Activated CD4-positive, alpha-beta T cell treated with anti-CD3 and anti-CD28 coated beads, Interleukin-2, amount 10 ng/mL, durations not matched to agents 24 days and 14 days (primary cell): Measurements from ENCODE around the gene COMMD1. TPM values are rescaled to one million over a fixed set of nuclear protein-coding genes. Genes with fewer than 3 reads are reported as not detected.
"Not testable (repeated sequence)": the region's sequence is repeated elsewhere in the genome, so short reads cannot be mapped to it uniquely, and the experiment has no call there.

Source experiments
- DNase-seq: peaks from one replicate; pipeline ENCODE4 v3.0.0; 2022
- H3K27ac Mint-ChIP-seq: one replicate; pipeline ENCODE4 v1.8.0; 2022; ENCODE audit warnings: mild to moderate bottlenecking, mixed read lengths
- H3K27me3 Mint-ChIP-seq: one replicate; pipeline ENCODE4 v1.8.0; 2022; ENCODE audit warnings: mixed read lengths
- H3K36me3 Mint-ChIP-seq: one replicate; pipeline ENCODE4 v1.8.0; 2022; ENCODE audit warnings: low read depth, mild to moderate bottlenecking, mixed read lengths
- H3K4me1 Mint-ChIP-seq: one replicate; pipeline ENCODE4 v1.8.0; 2021; ENCODE audit warnings: mixed read lengths
- H3K4me3 Mint-ChIP-seq: one replicate; pipeline ENCODE4 v1.8.0; 2022; ENCODE audit warnings: mild to moderate bottlenecking, moderate library complexity, mixed read lengths
- H3K9me3 Mint-ChIP-seq: one replicate; pipeline ENCODE4 v1.8.0; 2021; ENCODE audit warnings: mixed read lengths
- intact Hi-C: fragments of 100-400 bp; cut with micrococcal nuclease; formaldehyde crosslinking; loops from one replicate; pipeline ENCODE4 v1.15.1; 2023
- total RNA-seq: library from RNA; stranded (reverse); gene quantifications from 2 replicates; pipeline ENCODE4 v1.2.3, GENCODE V29; 2022

COMMD1 gene
- total RNA-seq, 1 donor from 2014 or later: 27.6 TPM

DNA sequence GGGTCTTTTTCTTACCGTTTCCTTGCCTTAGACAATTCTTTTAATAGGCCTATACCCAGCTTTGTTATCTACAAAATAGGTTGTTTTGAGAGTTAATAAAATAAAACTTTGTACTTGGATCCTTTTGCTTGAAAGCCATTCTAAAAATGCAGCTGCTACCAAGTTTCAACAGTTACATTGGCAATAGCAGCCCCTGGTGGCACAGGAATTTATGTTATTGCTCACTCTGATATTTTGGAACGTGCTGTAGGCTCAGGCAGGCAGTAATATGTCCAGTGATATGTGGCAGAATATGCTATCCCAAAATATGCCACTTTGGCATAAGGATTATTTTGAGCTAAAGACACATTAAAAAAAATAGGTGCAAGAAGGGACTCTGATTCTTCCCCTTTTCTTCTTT lies 6.7 kb upstream of the COMMD1 start:
- H3K27ac Mint-ChIP-seq: no peak overlapping the region
- no peaks in the 10 kb centered on the region for H3K27me3 Mint-ChIP-seq
- no peak overlapping the region for H3K4me3 Mint-ChIP-seq
- H3K9me3 Mint-ChIP-seq: no peaks in the 10 kb centered on the region
- no peaks in the 10 kb centered on the region for H3K36me3 Mint-ChIP-seq
- intact Hi-C loops: no loop called here
- peak; percentile 68 for DNase-seq
- no peaks in the 10 kb centered on the region for H3K4me1 Mint-ChIP-seq

DNA sequence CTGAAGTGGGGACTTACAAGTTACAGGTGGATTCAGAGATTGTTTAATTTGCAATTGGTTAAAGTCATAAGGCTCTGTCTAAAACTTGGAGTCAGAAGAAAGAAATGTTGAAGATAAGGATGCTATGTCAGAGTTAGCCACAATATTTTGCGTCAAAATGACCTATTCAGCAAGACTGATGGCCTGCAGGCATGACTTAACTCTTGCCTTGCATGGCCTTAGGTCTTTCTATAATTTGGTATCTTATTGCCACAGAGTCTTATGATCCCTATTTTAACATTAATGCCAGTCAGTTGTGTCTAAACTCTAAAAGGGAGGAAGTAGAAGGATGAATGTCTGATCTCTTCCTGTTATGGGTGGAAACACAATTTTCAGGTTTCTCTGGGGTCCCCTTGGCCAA lies 5.2 kb upstream of the COMMD1 start:
- Mint-ChIP-seq H3K36me3 (no peaks in the 10 kb centered on the region), H3K9me3 (no peaks in the 10 kb centered on the region), H3K4me3 (no peak overlapping the region), H3K27me3 (no peaks in the 10 kb centered on the region), H3K4me1 (no peaks in the 10 kb centered on the region), H3K27ac (no peak overlapping the region)
- DNase-seq: no peak
- intact Hi-C loops: no loop called here

GRCh38 chr2:61906186-61906470 lies 654 bp downstream of the COMMD1 start:
- H3K27ac Mint-ChIP-seq: peak overlapping the region; percentile 82
- H3K4me1 Mint-ChIP-seq: peaks cover 10% of the 10 kb centered on the region
- H3K9me3 Mint-ChIP-seq: no peaks in the 10 kb centered on the region
- peak overlapping the region; percentile 89 for H3K4me3 Mint-ChIP-seq
- intact Hi-C loops: loop anchor here (5.0 kb wide), 2 partner anchors 291 to 401 kb away; partner anchors contain the start of gene B3GNT2
- DNase-seq: no peak
- H3K27me3 Mint-ChIP-seq: no peaks in the 10 kb centered on the region
- H3K36me3 Mint-ChIP-seq: no peaks in the 10 kb centered on the region

DNA sequence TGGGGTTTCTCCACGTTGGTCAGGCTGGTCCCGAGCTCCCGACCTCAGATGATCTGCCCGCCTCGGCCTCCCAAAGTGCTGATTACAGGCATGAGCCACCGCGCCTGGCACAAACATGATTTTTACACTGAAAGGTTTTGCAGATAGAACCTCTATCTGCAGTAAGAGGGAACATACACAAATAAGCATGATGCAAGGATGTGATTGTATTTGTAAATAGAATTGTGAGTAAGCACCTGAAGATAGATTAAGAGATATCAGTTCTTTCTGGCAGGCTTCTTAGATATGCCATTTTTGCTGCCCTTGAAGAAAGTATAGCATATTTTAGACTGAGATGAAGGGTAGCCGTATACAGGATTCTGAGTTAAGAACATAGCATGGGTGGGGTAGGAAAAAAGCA lies 3.6 kb downstream of the COMMD1 start:
- H3K27ac Mint-ChIP-seq: no peak overlapping the region
- H3K27me3 Mint-ChIP-seq: no peaks in the 10 kb centered on the region
- H3K36me3 Mint-ChIP-seq: no peaks in the 10 kb centered on the region
- peaks cover 10% of the 10 kb centered on the region for H3K4me1 Mint-ChIP-seq
- no peak for DNase-seq
- H3K4me3 Mint-ChIP-seq: no peak overlapping the region
- H3K9me3 Mint-ChIP-seq: no peaks in the 10 kb centered on the region
- intact Hi-C loops: loop anchor here (5.0 kb wide), 2 partner anchors 288 to 398 kb away; partner anchors contain the start of gene B3GNT2

- no peaks in the 10 kb centered on the region for H3K9me3 Mint-ChIP-seq
- DNase-seq: no peak
- H3K4me1 Mint-ChIP-seq: peaks cover 10% of the 10 kb centered on the region
- no peaks in the 10 kb centered on the region for H3K27me3 Mint-ChIP-seq
- intact Hi-C loops: no loop called here
- H3K4me3 Mint-ChIP-seq: no peak overlapping the region
- H3K27ac Mint-ChIP-seq: no peak overlapping the region
- no peaks in the 10 kb centered on the region for H3K36me3 Mint-ChIP-seq
Measured at GRCh38 chr2:61910603-61911002, 5.1 kb downstream of the COMMD1 start.

GRCh38 chr2:61911510-61911909 lies 6.0 kb downstream of the COMMD1 start:
- Mint-ChIP-seq H3K4me1 (peaks cover 8% of the 10 kb centered on the region), H3K9me3 (no peaks in the 10 kb centered on the region), H3K27ac (no peak overlapping the region), H3K4me3 (no peak overlapping the region), H3K27me3 (no peaks in the 10 kb centered on the region), H3K36me3 (no peaks in the 10 kb centered on the region)
- intact Hi-C loops: no loop called here
- no peak for DNase-seq

GRCh38 chr2:61914794-61915193 lies 9.3 kb downstream of the COMMD1 start:
- H3K36me3 Mint-ChIP-seq, H3K4me1 Mint-ChIP-seq, H3K9me3 Mint-ChIP-seq, intact Hi-C loops, H3K27ac Mint-ChIP-seq, DNase-seq, H3K27me3 Mint-ChIP-seq, H3K4me3 Mint-ChIP-seq: not testable (repeated sequence)

DNA sequence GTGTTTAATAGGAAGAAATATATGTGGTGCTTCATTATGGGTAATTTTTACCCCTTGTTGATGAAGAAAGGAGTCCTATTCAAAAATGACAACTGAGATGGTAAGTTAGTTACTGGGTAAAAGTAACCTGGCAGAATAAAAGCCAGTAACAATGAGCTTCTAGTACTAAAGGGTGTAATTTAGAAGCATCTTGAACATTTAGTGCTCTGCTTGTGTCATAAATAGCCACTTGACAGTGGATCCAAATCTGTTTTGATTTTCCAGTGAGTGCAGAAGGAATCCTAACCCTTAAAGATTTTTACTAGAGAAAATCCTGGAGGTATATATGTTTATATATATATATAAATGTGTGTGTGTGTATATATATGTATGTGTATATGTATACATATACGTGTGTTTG lies 15.1 kb downstream of the COMMD1 start:
- Mint-ChIP-seq H3K9me3 (no peaks in the 10 kb centered on the region), H3K27me3 (no peaks in the 10 kb centered on the region), H3K27ac (no peak overlapping the region), H3K36me3 (no peaks in the 10 kb centered on the region), H3K4me3 (no peak overlapping the region), H3K4me1 (no peaks in the 10 kb centered on the region)
- no peak for DNase-seq
- intact Hi-C loops: no loop called here

DNA sequence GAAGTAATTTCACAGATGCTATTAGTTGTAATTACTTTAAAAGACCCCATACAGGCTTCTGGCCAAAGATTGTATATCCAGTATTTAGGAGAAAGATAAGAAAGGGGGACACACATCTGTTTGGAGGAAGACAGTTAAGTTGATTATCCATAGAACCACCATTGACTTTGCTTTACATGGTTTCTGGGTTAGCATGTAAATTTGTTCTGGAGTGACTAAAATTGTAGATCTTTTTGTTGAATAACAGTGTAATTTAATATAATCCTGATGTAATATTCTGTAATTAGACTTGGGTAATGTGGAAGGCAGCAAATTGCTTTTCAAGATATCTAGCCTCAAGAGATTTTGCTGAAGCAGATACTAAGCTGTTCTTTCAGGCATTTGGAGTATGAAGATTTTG lies 17.2 kb downstream of the COMMD1 start:
- H3K4me1 Mint-ChIP-seq: no peaks in the 10 kb centered on the region
- DNase-seq: no peak
- intact Hi-C loops: no loop called here
- no peak overlapping the region for H3K4me3 Mint-ChIP-seq
- no peaks in the 10 kb centered on the region for H3K36me3 Mint-ChIP-seq
- no peak overlapping the region for H3K27ac Mint-ChIP-seq
- H3K9me3 Mint-ChIP-seq: no peaks in the 10 kb centered on the region
- H3K27me3 Mint-ChIP-seq: no peaks in the 10 kb centered on the region

DNA sequence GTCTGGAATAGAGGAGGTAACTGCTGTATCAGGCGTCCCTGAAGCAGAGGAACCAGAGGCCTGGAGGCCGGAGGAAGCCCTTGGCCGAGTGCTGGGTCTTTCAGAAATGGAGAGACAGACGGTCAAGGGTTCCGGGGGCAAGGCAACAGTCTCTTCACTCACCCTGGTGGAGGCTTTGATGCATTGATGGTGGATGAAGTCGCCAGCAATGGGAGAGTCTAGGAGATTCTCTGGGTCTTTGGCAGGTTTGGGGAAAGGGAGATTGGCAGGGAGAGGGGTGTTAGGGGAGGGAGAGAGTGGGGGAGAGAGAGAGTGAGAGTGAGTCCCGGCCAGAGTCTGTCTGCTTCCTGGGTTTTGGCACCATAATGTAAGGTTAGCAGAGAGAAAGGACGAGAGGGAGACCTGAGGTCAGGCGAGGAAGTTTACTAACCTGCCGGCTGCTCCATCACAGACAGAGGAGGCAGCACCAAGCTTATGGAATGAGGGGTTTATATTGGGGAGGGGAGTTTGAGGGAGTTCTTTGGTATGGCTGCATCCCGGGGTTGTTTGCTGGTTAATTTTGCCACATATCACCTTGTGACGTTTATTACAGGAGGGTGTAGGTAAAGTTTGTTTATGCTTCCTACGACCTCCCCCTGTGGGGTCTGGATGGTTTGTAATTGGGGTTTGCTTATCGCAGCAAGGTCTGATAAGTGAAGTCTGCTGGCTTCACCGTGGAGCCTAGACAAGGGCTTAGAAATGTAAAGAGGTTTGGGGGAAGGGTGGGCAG lies 19.6 kb downstream of the COMMD1 start:
- H3K27me3 Mint-ChIP-seq: no peaks in the 10 kb centered on the region
- no peaks in the 10 kb centered on the region for H3K9me3 Mint-ChIP-seq
- H3K36me3 Mint-ChIP-seq: no peaks in the 10 kb centered on the region
- no peaks in the 10 kb centered on the region for H3K4me1 Mint-ChIP-seq
- intact Hi-C loops: no loop called here
- H3K4me3 Mint-ChIP-seq: no peak overlapping the region
- DNase-seq: no peak
- no peak overlapping the region for H3K27ac Mint-ChIP-seq

GRCh38 chr2:61926531-61927477 lies 21.3 kb downstream of the COMMD1 start:
- Mint-ChIP-seq H3K27ac (no peak overlapping the region), H3K27me3 (no peaks in the 10 kb centered on the region), H3K36me3 (no peaks in the 10 kb centered on the region), H3K4me3 (no peak overlapping the region), H3K4me1 (no peaks in the 10 kb centered on the region), H3K9me3 (no peaks in the 10 kb centered on the region)
- intact Hi-C loops: no loop called here
- no peak for DNase-seq

DNA sequence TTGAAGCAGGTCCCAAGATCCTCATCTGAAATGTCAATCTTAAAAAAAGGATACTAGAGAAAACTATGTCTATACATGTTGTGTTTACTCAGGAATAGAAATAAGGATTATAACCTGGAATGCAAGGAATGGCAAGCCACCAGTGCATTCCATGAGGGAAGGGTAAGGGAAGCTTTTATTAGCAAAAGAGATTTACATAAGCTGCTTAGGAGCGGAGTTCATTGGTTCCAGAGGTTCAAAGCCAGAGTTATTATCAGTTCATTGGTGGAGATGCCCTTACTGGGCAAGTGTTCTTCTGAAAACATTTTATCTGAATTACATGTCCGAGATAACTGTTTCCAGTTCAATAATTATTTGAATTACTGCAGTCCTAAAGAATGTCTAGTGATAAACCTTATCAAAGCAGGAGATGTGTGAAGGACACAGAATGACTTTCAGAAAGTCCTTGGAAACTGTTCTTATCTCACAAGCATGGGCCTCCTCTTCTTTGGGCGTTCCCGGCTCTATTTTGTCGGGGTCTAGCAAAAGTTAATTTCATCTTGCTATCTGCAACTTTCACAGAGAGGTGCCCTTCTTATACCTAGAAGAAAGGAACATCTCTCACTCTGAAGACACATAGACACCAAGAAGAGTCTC lies 23.5 kb downstream of the COMMD1 start:
- H3K36me3 Mint-ChIP-seq: no peaks in the 10 kb centered on the region
- no peaks in the 10 kb centered on the region for H3K4me1 Mint-ChIP-seq
- H3K9me3 Mint-ChIP-seq: no peaks in the 10 kb centered on the region
- H3K27me3 Mint-ChIP-seq: no peaks in the 10 kb centered on the region
- no peak overlapping the region for H3K27ac Mint-ChIP-seq
- intact Hi-C loops: no loop called here
- no peak for DNase-seq
- H3K4me3 Mint-ChIP-seq: no peak overlapping the region

DNA sequence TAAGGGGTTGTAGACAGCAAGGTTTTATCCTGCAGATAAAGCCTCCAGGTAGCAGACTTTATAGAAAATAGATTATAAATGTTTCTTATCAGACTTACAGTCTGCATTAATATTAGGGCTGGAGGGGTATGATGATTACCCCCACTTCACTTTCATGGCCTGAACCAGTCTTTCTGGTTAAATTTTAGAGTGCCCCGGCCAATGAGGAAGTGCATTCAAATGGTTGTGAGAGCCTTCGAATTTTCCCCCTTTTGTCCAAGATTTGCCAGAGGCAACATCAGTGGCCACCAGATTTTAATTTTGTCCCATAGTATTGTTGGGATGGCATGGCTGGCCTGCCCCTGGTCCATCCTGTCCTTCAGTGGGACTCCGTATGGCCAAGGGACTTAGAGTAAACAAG lies 31.6 kb downstream of the COMMD1 start:
- intact Hi-C loops: no loop called here
- no peak overlapping the region for H3K27ac Mint-ChIP-seq
- no peaks in the 10 kb centered on the region for H3K27me3 Mint-ChIP-seq
- H3K9me3 Mint-ChIP-seq: no peaks in the 10 kb centered on the region
- no peak overlapping the region for H3K4me3 Mint-ChIP-seq
- H3K4me1 Mint-ChIP-seq: no peaks in the 10 kb centered on the region
- DNase-seq: no peak
- H3K36me3 Mint-ChIP-seq: no peaks in the 10 kb centered on the region

- no peaks in the 10 kb centered on the region for H3K36me3 Mint-ChIP-seq
- DNase-seq: no peak
- peaks cover 1% of the 10 kb centered on the region for H3K4me1 Mint-ChIP-seq
- no peaks in the 10 kb centered on the region for H3K27me3 Mint-ChIP-seq
- intact Hi-C loops: no loop called here
- no peaks in the 10 kb centered on the region for H3K9me3 Mint-ChIP-seq
- no peak overlapping the region for H3K4me3 Mint-ChIP-seq
- H3K27ac Mint-ChIP-seq: no peak overlapping the region
Measured at GRCh38 chr2:61937886-61938285, 32.4 kb downstream of the COMMD1 start.
